GM11168 (cell line): Measurements from ENCODE around the gene THYN1.

ENCODE experiments used
- in situ Hi-C: fragments of 300-500 bp; cut with MboI; formaldehyde crosslinking; loops from one replicate; pipeline ENCODE4 v1.12.0; 2022; ENCODE audit warnings: low sequenced_read_pairs; ENCODE audit not compliant: unreplicated experiment

THYN1 gene

DNA sequence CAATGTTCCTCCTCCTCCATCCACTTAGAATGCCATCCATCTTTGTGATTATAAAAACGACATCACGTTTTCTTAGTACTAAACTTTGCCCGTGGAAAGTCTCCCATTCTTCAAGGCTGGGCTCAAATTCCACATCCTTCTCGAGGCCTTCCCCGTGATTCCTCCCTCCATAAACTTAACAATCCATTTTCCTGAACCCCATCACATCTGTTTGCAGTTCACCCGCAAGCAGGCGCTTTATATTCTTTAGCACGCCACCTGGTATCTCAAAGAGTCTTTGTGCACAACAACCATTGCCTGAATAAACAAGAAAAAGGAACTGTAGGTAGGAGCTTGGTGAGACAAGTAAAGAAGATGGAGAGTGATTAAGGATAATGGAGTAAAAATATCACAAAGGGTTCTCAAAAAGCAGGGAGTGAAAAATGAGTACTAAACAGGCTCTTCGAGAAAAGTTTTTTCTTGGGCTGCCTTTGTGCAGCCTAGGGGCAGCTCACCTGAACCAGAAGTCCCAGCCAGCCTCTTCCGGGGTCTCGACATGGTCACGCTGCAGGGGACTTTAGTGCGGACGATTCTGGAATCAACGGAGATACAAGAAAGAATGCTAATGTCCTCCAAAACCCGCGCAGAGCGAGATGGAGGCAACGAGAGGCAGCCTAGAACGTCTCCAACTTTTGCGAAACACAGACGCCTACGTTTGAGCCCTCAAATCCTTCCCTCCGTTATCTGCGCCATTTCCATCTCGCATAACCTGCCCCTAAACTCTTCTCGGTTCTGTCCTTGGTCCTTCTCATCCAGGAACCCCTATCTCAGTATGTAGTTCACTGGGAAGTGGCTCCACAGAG is 585 bp downstream of the THYN1 start:
- in situ Hi-C loops = no loop called here

- in situ Hi-C loops = no loop called here
Observed at GRCh38 chr11:134250675-134251074, 2.5 kb downstream of the THYN1 start.

GRCh38 chr11:134250246-134250645 is 2.9 kb downstream of the THYN1 start:
- in situ Hi-C loops = no loop called here

DNA sequence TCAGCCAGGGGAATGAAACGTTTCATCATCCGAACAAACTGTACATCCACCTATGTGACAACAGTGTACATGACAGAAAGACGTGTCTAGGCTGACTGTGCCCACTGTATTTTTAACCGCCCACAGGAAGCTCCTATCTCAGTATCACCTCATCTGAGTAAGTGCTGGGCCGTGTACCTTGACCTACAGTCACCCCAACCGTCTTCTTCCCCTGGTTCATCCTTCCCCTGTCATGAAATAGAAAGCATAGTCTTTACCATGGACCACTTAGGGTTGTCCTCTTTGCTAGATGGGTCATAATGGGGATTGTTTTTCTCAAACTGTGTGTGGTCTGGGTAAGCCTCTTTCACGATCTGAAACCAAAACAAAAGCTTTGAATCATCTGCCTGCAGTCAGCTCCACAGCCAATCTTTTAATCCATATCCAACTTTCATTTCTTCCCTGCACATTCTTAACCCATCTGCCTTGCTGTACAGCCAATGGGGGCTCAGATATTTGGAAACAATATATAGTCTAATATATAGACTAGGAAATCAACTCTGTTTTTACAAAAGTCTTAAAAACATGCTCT is 4.2 kb downstream of the THYN1 start:
- in situ Hi-C loops = no loop called here

- in situ Hi-C loops = no loop called here
Observed at GRCh38 chr11:134246678-134247077, 6.5 kb downstream of the THYN1 start.

DNA sequence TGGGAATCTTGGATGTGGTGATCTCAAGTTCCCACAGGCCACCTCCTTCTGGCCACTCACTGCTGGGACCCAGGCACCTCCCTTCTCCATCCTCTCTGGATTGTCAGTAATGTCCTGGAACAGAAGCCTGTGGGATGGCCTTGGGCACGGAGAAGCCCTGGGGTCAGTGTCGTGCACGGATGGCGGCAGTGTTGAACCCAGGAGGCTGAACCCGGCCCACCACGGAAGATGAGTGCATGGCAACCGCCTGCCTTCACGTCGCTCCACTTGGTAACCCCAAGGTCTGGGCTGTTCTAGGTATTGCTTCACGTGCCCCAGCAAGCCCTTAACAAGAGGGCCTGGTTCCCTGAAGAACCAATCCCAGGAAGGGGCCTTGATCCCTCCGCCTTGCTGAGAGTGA is 7.1 kb downstream of the THYN1 start:
- in situ Hi-C loops = no loop called here

GRCh38 chr11:134245434-134245833 is 7.7 kb downstream of the THYN1 start:
- in situ Hi-C loops = no loop called here

DNA sequence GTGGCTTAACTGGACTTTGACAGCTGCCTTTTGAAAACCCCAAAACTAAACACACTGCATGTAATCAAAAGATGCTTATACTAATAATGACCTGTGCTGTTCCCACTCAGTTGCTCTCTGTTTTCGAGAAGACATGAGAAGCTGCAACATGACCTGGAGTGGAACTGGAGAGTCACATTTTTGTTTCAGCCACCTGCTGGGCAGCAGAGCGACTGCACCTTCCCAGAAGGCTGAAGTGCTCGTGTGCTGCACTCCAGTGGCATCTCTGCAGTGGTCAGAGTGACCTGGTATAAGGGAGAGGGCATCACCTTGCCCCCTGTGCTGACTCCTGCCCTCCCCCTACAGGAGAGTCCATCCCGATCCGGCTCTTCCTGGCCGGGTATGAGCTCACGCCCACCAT is 8.6 kb downstream of the THYN1 start:
- in situ Hi-C loops = no loop called here

DNA sequence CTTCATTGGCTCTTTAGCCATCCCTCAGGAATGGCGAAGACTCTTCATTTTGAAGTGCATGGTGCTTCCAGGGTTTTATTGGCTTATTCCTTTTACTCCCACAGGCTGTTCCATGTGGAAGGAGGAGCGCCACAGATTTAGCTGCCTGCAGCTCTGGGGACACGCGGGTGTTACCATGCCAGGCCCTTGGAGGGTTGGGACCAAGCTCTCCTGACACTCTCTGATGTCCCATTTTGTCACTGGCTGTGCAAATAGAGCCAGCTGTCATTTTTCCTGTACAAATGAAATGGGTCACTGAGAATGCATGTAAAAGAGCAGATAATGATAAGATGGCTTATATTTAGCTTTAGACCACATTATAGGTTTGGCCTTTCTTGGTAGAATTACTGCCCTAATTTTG is 9.2 kb downstream of the THYN1 start:
- in situ Hi-C loops = no loop called here

- in situ Hi-C loops = no loop called here
Observed at GRCh38 chr11:134242376-134242775, 10.8 kb downstream of the THYN1 start.

- in situ Hi-C loops = no loop called here
Observed at GRCh38 chr11:134240592-134240991, 12.6 kb downstream of the THYN1 start.

DNA sequence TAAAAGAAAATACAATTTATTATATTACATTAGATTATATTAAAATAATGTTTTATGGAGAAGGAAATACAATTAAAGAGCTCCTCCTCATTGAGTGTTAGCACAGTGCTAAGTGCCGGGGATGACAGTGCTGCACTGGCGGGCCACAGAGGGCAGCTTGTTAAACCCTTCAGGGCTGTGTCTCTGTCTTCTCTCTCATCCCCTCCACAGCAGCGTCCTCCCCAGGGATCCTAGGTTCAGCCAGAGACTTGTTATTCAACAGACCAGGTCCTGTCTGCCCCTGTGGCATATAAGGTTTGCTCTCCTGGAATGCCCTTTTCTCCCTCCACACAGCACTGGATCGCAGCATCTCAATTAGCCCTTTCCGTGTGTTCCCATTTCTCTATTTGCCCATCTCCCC is 14.2 kb downstream of the THYN1 start:
- in situ Hi-C loops = no loop called here

GRCh38 chr11:134237557-134237922 is 15.6 kb downstream of the THYN1 start:
- in situ Hi-C loops = no loop called here

GRCh38 chr11:134236834-134237556 is 16.2 kb downstream of the THYN1 start:
- in situ Hi-C loops = no loop called here

DNA sequence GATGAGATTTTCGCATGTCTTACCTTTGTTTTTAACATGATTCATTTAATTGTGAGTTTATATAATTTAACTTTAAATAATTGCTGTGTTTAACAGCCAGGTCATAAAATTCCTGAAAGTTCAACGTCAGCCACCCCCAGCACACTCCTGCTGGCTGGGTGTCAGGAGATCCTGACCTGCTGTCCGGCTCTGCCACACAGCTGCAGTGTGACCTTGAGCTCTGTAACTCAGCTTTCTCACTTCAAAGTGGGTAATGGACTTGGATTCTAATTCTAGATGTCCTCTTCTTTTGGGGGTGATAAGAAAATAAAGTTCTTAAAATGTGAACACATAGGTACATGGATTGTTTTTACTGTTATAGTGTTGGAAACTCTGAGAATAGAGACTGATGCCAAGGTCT is 17.8 kb downstream of the THYN1 start:
- in situ Hi-C loops = no loop called here

- in situ Hi-C loops = no loop called here
Observed at GRCh38 chr11:134233729-134234179, 19.4 kb downstream of the THYN1 start.

- in situ Hi-C loops = no loop called here
Observed at GRCh38 chr11:134231958-134232659, 21.0 kb downstream of the THYN1 start.

DNA sequence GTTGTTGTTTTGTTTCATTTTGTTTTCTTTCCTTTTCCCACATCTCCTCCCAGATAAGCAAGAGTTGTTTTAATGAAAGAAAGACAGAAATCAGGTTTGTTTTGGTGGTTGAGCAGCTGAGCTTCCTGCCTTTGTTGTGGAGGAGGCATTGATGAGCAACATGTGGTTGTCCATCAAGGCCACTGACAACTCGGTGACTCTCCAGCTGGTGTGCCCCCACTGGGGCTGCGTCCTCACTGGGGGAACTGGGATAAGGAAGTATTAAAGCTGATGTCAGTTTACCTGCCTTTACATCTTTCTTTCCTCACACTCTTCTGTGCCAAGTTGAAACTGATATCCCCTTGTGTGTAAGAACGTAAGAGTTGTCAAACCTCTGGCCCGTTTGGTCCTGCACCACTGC is 22.8 kb downstream of the THYN1 start:
- in situ Hi-C loops = no loop called here

DNA sequence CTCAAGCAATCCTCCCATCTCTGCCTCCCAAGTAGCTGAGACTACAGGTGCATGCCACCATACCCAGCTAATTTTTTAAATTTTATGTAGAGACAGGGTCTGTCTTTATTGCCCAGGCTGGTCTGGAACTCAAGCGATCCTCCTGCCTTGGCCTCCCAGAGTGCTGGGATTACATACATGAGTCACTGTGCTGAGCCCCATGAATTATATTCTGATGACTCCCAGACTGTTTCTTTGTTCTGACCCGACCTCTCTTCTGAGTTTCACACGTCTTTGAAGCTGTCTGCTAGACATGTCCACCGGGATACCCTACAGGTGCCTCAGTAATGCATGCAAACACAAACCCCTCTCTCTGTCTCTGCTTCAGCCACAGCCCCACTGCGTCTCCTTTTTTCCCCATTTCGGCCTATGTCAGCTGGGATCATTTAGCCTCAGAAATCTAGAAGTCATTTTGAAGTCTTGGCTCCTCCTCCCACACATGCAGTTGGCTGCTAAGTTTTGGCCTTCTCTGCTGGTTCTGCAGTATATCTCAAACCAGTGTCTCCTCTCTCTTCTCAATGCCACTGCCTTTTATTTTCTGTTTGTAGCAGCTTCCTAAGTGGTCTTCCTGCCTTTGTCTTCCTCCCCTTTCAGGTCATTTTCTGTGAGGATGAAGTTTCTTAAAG is 23.9 kb downstream of the THYN1 start:
- in situ Hi-C loops = no loop called here

- in situ Hi-C loops = no loop called here
Observed at GRCh38 chr11:134228625-134229024, 24.5 kb downstream of the THYN1 start.
